ENCODE measurements around the gene KANK4. TPM values are rescaled to one million over a fixed set of nuclear protein-coding genes. Genes with fewer than 3 reads are reported as not detected.

KANK4 gene
- total and polyA plus RNA-seq, 2 of the 4 experiments (the other 2 are of a cell fraction): not detected

- WGBS, 2 experiments (ENCODE audit: extremely low coverage in 2 of 2, insufficient read length in 1 of 2): 60% methylated on average over 1 of the region's 7 CpGs; no CpG with 5 or more reads in 1 of the 2 experiments
- POLR2A ChIA-PET (ENCODE audit: unreplicated experiment): no interaction called here
- Histone ChIP-seq H3K4me2 (ENCODE audit: low read depth, low read length) (no peak overlapping the region), H3K4me1 (ENCODE audit: control insufficient read depth, insufficient read depth, low read length) (no peaks in the 10 kb centered on the region), H3K9me3 (ENCODE audit: control insufficient read depth, insufficient read depth, low read length) (no peaks in the 10 kb centered on the region), H3K14ac (replicated peaks; ENCODE audit: low read depth, low read length) (no peak overlapping the region), H2AK5ac (ENCODE audit: low read depth, low read length) (no peak overlapping the region), H3K23ac (ENCODE audit: low read depth, low read length) (no peak overlapping the region), H2BK120ac (ENCODE audit: low read depth, low read length) (no peak overlapping the region), H2BK20ac (ENCODE audit: low read depth, low read length) (no peak overlapping the region), H3K79me1 (ENCODE audit: low read depth in 1 of 2, low read length in 2 of 2) (no peaks in the 10 kb centered on the region), H3K27me3 (ENCODE audit: control insufficient read depth, insufficient read depth, low read length) (no peaks in the 10 kb centered on the region), H3K18ac (ENCODE audit: low read depth, low read length) (no peak overlapping the region), H3K9ac (ENCODE audit: low read depth, low read length) (no peak overlapping the region), H2AK9ac (replicated peaks; ENCODE audit: low read depth, low read length, poor library complexity) (no peak overlapping the region), H4K8ac (ENCODE audit: low read depth in 2 of 2, low read length in 2 of 2) (no peak overlapping the region), H3K4ac (ENCODE audit: low read depth, low read length) (no peak overlapping the region), H2AFZ (replicated peaks; ENCODE audit: low read length, poor library complexity) (no peak overlapping the region), H4K5ac (ENCODE audit: low read depth, low read length) (no peak overlapping the region), H3K9me1 (ENCODE audit: insufficient read depth, low read length) (no peaks in the 10 kb centered on the region), H3K4me3 (ENCODE audit: insufficient read depth, low read depth, low read length) (no peak overlapping the region), H2BK15ac (ENCODE audit: low read depth, low read length) (no peak overlapping the region), H3K56ac (ENCODE audit: extremely low read depth, insufficient read depth, low read length) (no peak overlapping the region), H3K27ac (ENCODE audit: insufficient read depth, low read length) (no peak overlapping the region), H2BK5ac (ENCODE audit: low read depth, low read length, poor library complexity, severe bottlenecking) (no peak overlapping the region), H4K91ac (ENCODE audit: insufficient read depth, low read depth, low read length) (no peak overlapping the region), H4K20me1 (ENCODE audit: insufficient read depth, low read length) (no peaks in the 10 kb centered on the region), H3K36me3 (ENCODE audit: control insufficient read depth, insufficient read depth, low read length) (no peaks in the 10 kb centered on the region)
- intact Hi-C loops (cut with micrococcal nuclease): no loop called here
- dilution Hi-C loops (cut with HindIII; ENCODE audit: low sequenced_read_pairs, unreplicated experiment): no loop called here
- CTCF ChIA-PET: no interaction called here
- DNase-seq: no peak
- in situ Hi-C loops (cut with MboI; ENCODE audit: low sequenced_read_pairs): no loop called here
- no peak for ATAC-seq (ENCODE audit: low read depth)
- TF ChIP-seq CEBPB (IDR thresholded peaks at IDR 0.05; ENCODE audit: low read depth, low read length) (no peak), SMC3 (IDR thresholded peaks at IDR 0.05; ENCODE audit: low read depth, low read length) (no peak), RCOR1 (IDR thresholded peaks at IDR 0.05; ENCODE audit: insufficient replicate concordance, low read length) (no peak), RAD21 (IDR thresholded peaks at IDR 0.05; ENCODE audit: low read length) (no peak), FOS (IDR thresholded peaks at IDR 0.05; ENCODE audit: low read depth, low read length) (no peak), POLR2A (IDR thresholded peaks at IDR 0.05; ENCODE audit: low read depth, low read length) (no peak), RFX5 (IDR thresholded peaks at IDR 0.05; ENCODE audit: low read depth, low read length) (no peak), MXI1 (IDR thresholded peaks at IDR 0.05; ENCODE audit: borderline replicate concordance, low read depth, low read length) (no peak), CTCF (conservative IDR thresholded peaks at IDR 0.05; ENCODE audit: low read depth, low read length) (no peak), MAZ (IDR thresholded peaks at IDR 0.05; ENCODE audit: borderline replicate concordance, low read depth, low read length) (no peak), BHLHE40 (IDR thresholded peaks at IDR 0.05; ENCODE audit: low read depth, low read length) (no peak), USF2 (IDR thresholded peaks at IDR 0.05; ENCODE audit: low read depth, low read length) (no peak), MAFK (IDR thresholded peaks at IDR 0.05; ENCODE audit: low read depth, low read length) (no peak), CHD1 (IDR thresholded peaks at IDR 0.05; ENCODE audit: low read depth, low read length) (no peak), NFE2L2 (IDR thresholded peaks at IDR 0.05; ENCODE audit: low read depth, low read length) (no peak), ELK1 (IDR thresholded peaks at IDR 0.05; ENCODE audit: borderline replicate concordance, low read depth, low read length) (no peak)
- no TSS peak for BruUV-seq (replicated peaks)
Observed at GRCh38 chr1:62333441-62333840, 14.2 kb upstream of the KANK4 start.

Data from IMR-90 (cell line).